ENCODE data around the gene GRN.

The GRN gene

GRCh38 chr17:44344939-44345453 is at the start of gene GRN:
Gene GRN (plus strand): TSS chr17:44345302. CDS start chr17:44349165, 3,863 bp downstream.
- peak; percentile 89 for DNase-seq

- no peak for DNase-seq
Measured at GRCh38 chr17:44297975-44298374, 47.1 kb upstream of the GRN start.

- DNase-seq = no peak
Measured at GRCh38 chr17:44304651-44305050, 40.5 kb upstream of the GRN start.

- no peak for DNase-seq
Measured at GRCh38 chr17:44307387-44308186, 37.5 kb upstream of the GRN start.

- DNase-seq = peak; percentile 92
Measured at GRCh38 chr17:44308320-44308818, 36.7 kb upstream of the GRN start, which contains the start of gene RUNDC3A. Gene RUNDC3A (plus strand): TSS chr17:44308601. CDS start chr17:44308833, 232 bp downstream.

- DNase-seq = no peak
Measured at GRCh38 chr17:44308865-44309264, 36.2 kb upstream of the GRN start.

- DNase-seq = no peak
Measured at GRCh38 chr17:44309472-44309871, 35.6 kb upstream of the GRN start.

- no peak for DNase-seq
Measured at GRCh38 chr17:44310188-44310587, 34.9 kb upstream of the GRN start.

- DNase-seq = no peak
Measured at GRCh38 chr17:44310609-44311376, 34.3 kb upstream of the GRN start.

- no peak for DNase-seq
Measured at GRCh38 chr17:44311562-44312181, 33.4 kb upstream of the GRN start.

GRCh38 chr17:44312396-44313104 is 32.6 kb upstream of the GRN start:
- DNase-seq = no peak

- DNase-seq = no peak
Measured at GRCh38 chr17:44314031-44314430, 31.1 kb upstream of the GRN start.

- no peak for DNase-seq
Measured at GRCh38 chr17:44314524-44314868, 30.6 kb upstream of the GRN start.

GRCh38 chr17:44314869-44315661 is 30.0 kb upstream of the GRN start:
- no peak for DNase-seq

- no peak for DNase-seq
Measured at GRCh38 chr17:44315760-44316731, 29.1 kb upstream of the GRN start.

- DNase-seq = no peak
Measured at GRCh38 chr17:44317545-44317944, 27.6 kb upstream of the GRN start.

- no peak for DNase-seq
Measured at GRCh38 chr17:44318077-44318892, 26.8 kb upstream of the GRN start.

GRCh38 chr17:44320066-44320465 is 25.0 kb upstream of the GRN start:
- no peak for DNase-seq

Measured in 8988T (cell line).